Kidney (tissue), 14 donors: ENCODE data around the gene OR51B4. TPM values are rescaled to one million over a fixed set of nuclear protein-coding genes. Genes with fewer than 3 reads are reported as not detected.

Source experiments
- DNase-seq, 5 donors: peaks; one replicate each; pipeline ENCODE4 v3.0.0-alpha.2; 2013 to 2020
- FAIRE-seq: peaks from 2 replicates; lab custom pipeline; 2012; peaks lifted over from hg19 to GRCh38; lab: Jason Lieb, UNC
- H3K27ac ChIP-seq, 2 donors: one replicate each; pipeline ENCODE4 v1.7.0; 2013; ENCODE audit warnings: low read depth in 2 of 2, low read length in 2 of 2, inconsistent platforms in 1 of 2
- H3K27me3 ChIP-seq: one replicate; pipeline ENCODE4 v1.7.1; 2013; ENCODE audit warnings: low read length, inconsistent platforms; ENCODE audit not compliant: control insufficient read depth, insufficient read depth
- H3K36me3 ChIP-seq, 3 donors: one replicate each; pipeline versions ENCODE4 v1.7.0 to v1.7.1; 2013; ENCODE audit warnings: low read length in 3 of 3, control low read depth in 1 of 3, inconsistent platforms in 1 of 3; ENCODE audit not compliant: insufficient read depth in 3 of 3, control insufficient read depth in 2 of 3
- H3K4me1 ChIP-seq, 3 donors: one replicate each; pipeline versions ENCODE4 v1.7.0 to v1.7.1; 2013; ENCODE audit warnings: low read length in 3 of 3, inconsistent platforms in 1 of 3, low read depth in 1 of 3; ENCODE audit not compliant: control insufficient read depth in 2 of 3, insufficient read depth in 2 of 3
- H3K4me3 ChIP-seq, 3 donors: one replicate each; pipeline versions ENCODE4 v1.7.0 to v1.8.1; 2013; ENCODE audit warnings: low read length in 3 of 3, control low read depth in 1 of 3, inconsistent platforms in 1 of 3
- H3K9ac ChIP-seq, 3 donors: one replicate each; pipeline versions ENCODE4 v1.7.0 to v1.7.1; 2013; ENCODE audit warnings: low read length in 3 of 3, control low read depth in 1 of 3, inconsistent platforms in 1 of 3
- H3K9me3 ChIP-seq, 3 donors: one replicate each; pipeline versions ENCODE4 v1.7.0 to v1.7.1; 2013; ENCODE audit warnings: low read length in 3 of 3, control low read depth in 1 of 3, inconsistent platforms in 1 of 3; ENCODE audit not compliant: control insufficient read depth in 2 of 3, insufficient read depth in 1 of 3
- CTCF ChIP-seq: IDR thresholded peaks from 3 replicates; pipeline ENCODE4 v1.5.1; 2012; ENCODE audit warnings: mild to moderate bottlenecking, moderate library complexity, borderline replicate concordance; ENCODE audit not compliant: insufficient read depth; ENCODE audit errors: extremely low read depth
- intact Hi-C: fragments of 100-400 bp; cut with DNase I; formaldehyde crosslinking; loops from one replicate; pipeline ENCODE4 v1.11.1; 2022
- polyA plus RNA-seq: library from polyadenylated mRNA; stranded (reverse); fragments of 350-450 nt; fragmentation: Illumina TruSeq; extraction: RNeasy Lipid Tissue Mini Kit (QIAGEN cat#74804); gene quantifications from one replicate; pipeline ENCODE4 v1.2.3, GENCODE V29; 2014; ENCODE audit warnings: low read depth, low replicate concordance; ENCODE audit not compliant: insufficient read depth
- total RNA-seq: library from RNA; stranded (reverse); fragmentation: NEBNext Ultra II Directional; extraction: Animal tissue kit (Norgen Biotek cat#: 25700); gene quantifications from one replicate; pipeline ENCODE4 v1.2.1, GENCODE V29; 2021
- donor health status: control.
- donor health status: control.
- donor health status: control.
- donor health status: control.
- donor health status: control.
- donor health status: DM: yes; HTN: yes; CAD: no.
- donor health status: Normal renal cell carcinoma (clear cell type).

The OR51B4 gene
- total and polyA plus RNA-seq, 2 donors from 2014 or later = not detected

GRCh38 chr11:5275369-5276110 is 26.2 kb downstream of the OR51B4 start:
- H3K4me1 ChIP-seq = no peaks in the 10 kb centered on the region
- no peak overlapping the region for H3K27ac ChIP-seq
- no peak for DNase-seq
- H3K4me3 ChIP-seq = no peak overlapping the region
- H3K9ac ChIP-seq = no peak overlapping the region
- no peak for FAIRE-seq
- H3K36me3 ChIP-seq = no peaks in the 10 kb centered on the region
- no peaks in the 10 kb centered on the region for H3K27me3 ChIP-seq
- no peaks in the 10 kb centered on the region for H3K9me3 ChIP-seq
- TF ChIP-seq CTCF = no peak
- intact Hi-C loops = no loop called here

GRCh38 chr11:5274395-5274794 is 27.4 kb downstream of the OR51B4 start:
- Histone ChIP-seq H3K4me1 (no peaks in the 10 kb centered on the region), H3K36me3 (no peaks in the 10 kb centered on the region), H3K27ac (no peak overlapping the region), H3K27me3 (no peaks in the 10 kb centered on the region), H3K9me3 (no peaks in the 10 kb centered on the region), H3K4me3 (no peak overlapping the region), H3K9ac (no peak overlapping the region)
- FAIRE-seq (no peak), DNase-seq (no peak)
- intact Hi-C loops = no loop called here
- no peak for TF ChIP-seq CTCF

DNA sequence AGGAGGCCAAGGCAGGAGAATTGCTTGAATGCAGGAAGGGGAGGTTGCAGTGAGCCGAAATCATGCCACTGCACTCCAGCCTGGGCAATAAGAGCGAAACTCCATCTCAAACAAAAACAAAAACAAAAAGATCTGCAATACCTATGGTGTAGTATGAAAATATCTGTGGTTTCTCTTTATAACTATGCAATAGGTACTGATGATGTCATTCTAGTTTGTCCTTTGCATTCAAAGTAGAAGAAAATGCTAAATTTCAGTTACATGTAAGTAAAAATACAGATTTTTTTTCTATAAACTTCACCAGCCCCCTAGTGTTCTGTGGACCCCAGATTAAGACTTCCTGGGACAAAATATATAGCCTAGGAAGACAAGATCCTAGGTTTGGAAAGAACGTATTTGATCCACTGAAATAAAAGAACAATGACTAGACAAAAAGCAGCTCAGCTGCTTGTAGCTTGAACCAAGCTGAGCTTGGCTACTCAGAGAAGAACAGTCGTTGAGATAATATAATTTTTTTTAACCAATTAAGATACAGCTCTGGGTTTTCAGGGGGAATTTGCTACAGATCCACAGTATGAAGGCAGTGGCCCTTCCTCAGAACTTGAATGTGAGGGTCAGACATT is 29.2 kb downstream of the OR51B4 start:
- intact Hi-C loops = no loop called here
- no peaks in the 10 kb centered on the region for H3K4me1 ChIP-seq
- H3K4me3 ChIP-seq = no peak overlapping the region
- H3K27me3 ChIP-seq = no peaks in the 10 kb centered on the region
- no peaks in the 10 kb centered on the region for H3K9me3 ChIP-seq
- TF ChIP-seq CTCF = no peak
- DNase-seq = no peak
- no peak overlapping the region for H3K27ac ChIP-seq
- H3K36me3 ChIP-seq = no peaks in the 10 kb centered on the region
- no peak for FAIRE-seq
- no peak overlapping the region for H3K9ac ChIP-seq
